ENCODE results near the gene BCAT1. TPM values are rescaled to one million over a fixed set of nuclear protein-coding genes. Genes with fewer than 3 reads are reported as not detected.

Gene BCAT1
- total and polyA plus RNA-seq, 9 of the 15 experiments (the other 6 are each of a cell fraction or from before 2014, with no cell fraction given), result 38.5 to 157 (median 66.8) TPM

- Histone ChIP-seq H3K9me3 (replicated peaks; ENCODE audit: control insufficient read depth, insufficient read depth, low read depth, low read length) (no peaks in the 10 kb centered on the region), H2AFZ (ENCODE audit: low read depth, low read length) (no peak overlapping the region), H3K4me3 (no peak overlapping the region), H3K9me1 (ENCODE audit: control insufficient read depth, insufficient read depth, low read length) (no peaks in the 10 kb centered on the region), H3K36me3 (ENCODE audit: control insufficient read depth, insufficient read depth, low read length) (peaks cover 61% of the 10 kb centered on the region), H3K9ac (ENCODE audit: insufficient read depth in 1 of 2, low read depth in 2 of 2, low read length in 2 of 2) (no peak overlapping the region), H3K27ac (ENCODE audit: extremely low read depth, low read depth, low read length) (no peak overlapping the region), H3K4me1 (replicated peaks in 1 of 2; ENCODE audit: control insufficient read depth in 2 of 2, insufficient read depth in 2 of 2, low read length in 2 of 2) (no peaks in the 10 kb centered on the region), H3K79me2 (ENCODE audit: control insufficient read depth, insufficient read depth, low read length) (no peaks in the 10 kb centered on the region), H3K4me2 (ENCODE audit: insufficient read depth, low read length) (no peak overlapping the region), H3K27me3 (ENCODE audit: control insufficient read depth in 2 of 2, insufficient read depth in 2 of 2, low read length in 2 of 2) (no peaks in the 10 kb centered on the region), H4K20me1 (replicated peaks; ENCODE audit: control insufficient read depth, insufficient read depth, low read length) (no peaks in the 10 kb centered on the region)
- no peak for DNase-seq (ENCODE audit: extremely low read depth in 1 of 4, low spot score in 3 of 4)
- ATAC-seq, result no peak
- no peak for FAIRE-seq
- no TSS peak for BruUV-seq (replicated peaks)
- WGBS (ENCODE audit: insufficient coverage, low coverage, missing lambda C conversion rate), result 75% methylated on average over 1 of the region's 1 CpG
- in situ Hi-C loops (cut with MboI) (no loop called here), intact Hi-C loops (cut with micrococcal nuclease) (loop anchor here (10.0 kb wide), 1 partner anchor 295 kb away; no protein-coding TSS in a partner anchor)
- POLR2A ChIA-PET, result no interaction called here
- CTCF ChIA-PET (ENCODE audit: low intra/inter-chr PET ratio), result no interaction called here
- TF ChIP-seq POLR2AphosphoS5 (IDR thresholded peaks at IDR 0.05; ENCODE audit: control insufficient read depth, insufficient read depth, low read depth, low read length) (no peak), BACH1 (tag; IDR thresholded peaks at IDR 0.05) (no peak), RAD51 (IDR thresholded peaks at IDR 0.05; ENCODE audit: borderline replicate concordance, low read depth) (no peak), HDAC2 (IDR thresholded peaks at IDR 0.05) (no peak), RNF2 (IDR thresholded peaks at IDR 0.05) (no peak), CBX8 (IDR thresholded peaks at IDR 0.05; ENCODE audit: borderline replicate concordance, extremely low read depth, low read depth, low read length, poor library complexity, severe bottlenecking) (no peak), PHB (CRISPR knock-in tag; IDR thresholded peaks at IDR 0.05) (no peak), USF1 (CRISPR knock-in tag; IDR thresholded peaks at IDR 0.05) (no peak), NR4A1 (CRISPR knock-in tag; IDR thresholded peaks at IDR 0.05) (no peak), NR4A1 (tag; IDR thresholded peaks at IDR 0.05) (no peak), IFI16 (CRISPR knock-in tag; IDR thresholded peaks at IDR 0.05) (no peak), POU5F1 (IDR thresholded peaks at IDR 0.05; ENCODE audit: borderline replicate concordance, low read depth, low read length, partially characterized antibody) (no peak), ZBTB49 (CRISPR knock-in tag; IDR thresholded peaks at IDR 0.05; ENCODE audit: borderline replicate concordance) (no peak), ZNF785 (CRISPR knock-in tag; IDR thresholded peaks at IDR 0.05) (no peak), HCFC1 (IDR thresholded peaks at IDR 0.05; ENCODE audit: low read depth, low read length) (no peak), ZNF778 (CRISPR knock-in tag; IDR thresholded peaks at IDR 0.05) (no peak), ZNF518B (CRISPR knock-in tag; IDR thresholded peaks at IDR 0.05) (no peak)
These were observed 108.7 kb downstream of the BCAT1 start for GRCh38 chr12:24840046-24840800.
